HG03469 (cell line): ENCODE data around the gene KAZN.

Source experiments
- ATAC-seq: cut with Tn5 transposase; IDR thresholded peaks from one replicate; pipeline ENCODE4 v1.9.1; 2021; ENCODE audit warnings: mild to moderate bottlenecking, moderate library complexity, moderate number of reproducible peaks; ENCODE audit not compliant: unreplicated experiment

Gene KAZN

DNA sequence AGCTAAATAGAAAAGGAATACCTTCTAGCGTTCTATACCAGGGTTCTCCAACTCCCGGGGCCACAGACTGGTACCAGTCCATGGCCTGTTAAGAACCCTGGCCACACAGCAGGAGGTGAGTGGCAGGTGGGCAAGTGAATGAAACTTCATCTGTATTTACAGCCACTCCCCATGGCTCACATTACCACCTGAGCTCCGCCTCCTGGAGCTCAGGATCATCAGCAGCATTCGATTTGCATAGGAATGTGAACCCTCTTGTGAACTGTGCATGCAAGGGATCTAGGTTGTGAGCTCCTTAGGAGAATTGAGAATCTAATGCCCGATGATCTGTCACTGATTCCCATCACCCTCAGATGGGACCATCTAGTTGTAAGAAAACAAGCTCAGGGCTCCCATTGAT lies 107.3 kb downstream of the KAZN start:
- no peak for ATAC-seq

DNA sequence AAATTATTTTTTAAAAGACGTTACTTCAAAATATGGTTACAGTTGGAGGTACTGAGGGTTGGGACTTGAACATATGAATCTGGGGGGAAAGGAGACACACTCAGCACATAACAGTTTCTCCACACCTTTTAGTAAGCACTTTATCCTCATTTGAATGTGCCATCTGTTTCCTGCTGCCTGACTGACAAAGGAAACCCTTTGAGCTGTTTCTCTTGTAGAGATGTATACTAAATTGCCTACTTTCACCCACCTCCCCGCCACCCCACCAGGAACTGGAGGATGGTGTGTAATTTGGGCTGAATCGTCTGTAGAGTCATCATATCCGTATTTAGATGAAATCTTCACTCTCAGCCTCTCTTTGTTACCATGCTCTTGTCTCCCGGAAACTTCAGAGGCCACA lies 108.1 kb downstream of the KAZN start:
- no peak for ATAC-seq

DNA sequence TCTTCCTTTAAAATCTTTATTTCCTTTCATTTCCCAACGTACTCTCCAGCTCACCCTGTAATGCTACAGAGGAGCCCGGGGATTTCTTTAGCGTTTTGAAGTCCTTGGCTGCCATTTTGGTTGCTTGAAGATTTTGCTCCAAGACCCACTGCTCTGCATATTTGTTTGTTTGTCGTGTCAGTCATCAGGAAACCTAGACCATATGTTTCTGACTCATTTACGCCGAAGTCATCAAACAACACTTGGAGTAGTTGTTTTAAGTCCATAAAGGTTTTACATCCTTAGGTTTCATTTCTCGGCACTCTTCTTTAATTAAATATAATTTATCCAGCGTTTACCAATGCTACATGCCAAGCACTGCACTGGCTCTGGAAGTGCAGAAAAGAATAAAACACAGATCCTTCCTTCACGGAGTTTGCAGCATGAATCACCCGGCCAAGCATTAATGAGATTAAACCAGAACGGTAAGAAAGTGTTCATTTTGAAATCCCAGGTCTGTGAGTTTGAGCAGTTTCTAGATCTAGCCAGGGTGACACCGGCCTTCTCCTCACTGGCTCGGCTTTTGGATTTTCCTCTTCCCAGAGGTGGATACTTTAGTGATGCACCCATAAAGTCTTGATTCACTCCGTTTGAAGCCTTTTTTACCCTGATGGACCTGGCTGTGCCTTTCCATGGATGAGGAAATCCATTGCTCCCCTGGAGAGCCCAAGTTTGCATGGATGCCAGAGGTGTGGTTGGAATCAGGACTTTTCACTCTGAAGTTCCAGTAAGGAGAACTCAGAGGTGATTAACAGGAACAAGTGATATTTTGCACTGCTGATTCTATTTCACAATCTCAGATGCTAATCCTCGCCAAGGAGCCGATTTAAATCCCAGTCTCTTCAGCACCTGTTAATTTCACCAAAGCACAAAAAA lies 109.3 kb downstream of the KAZN start:
- no peak for ATAC-seq

DNA sequence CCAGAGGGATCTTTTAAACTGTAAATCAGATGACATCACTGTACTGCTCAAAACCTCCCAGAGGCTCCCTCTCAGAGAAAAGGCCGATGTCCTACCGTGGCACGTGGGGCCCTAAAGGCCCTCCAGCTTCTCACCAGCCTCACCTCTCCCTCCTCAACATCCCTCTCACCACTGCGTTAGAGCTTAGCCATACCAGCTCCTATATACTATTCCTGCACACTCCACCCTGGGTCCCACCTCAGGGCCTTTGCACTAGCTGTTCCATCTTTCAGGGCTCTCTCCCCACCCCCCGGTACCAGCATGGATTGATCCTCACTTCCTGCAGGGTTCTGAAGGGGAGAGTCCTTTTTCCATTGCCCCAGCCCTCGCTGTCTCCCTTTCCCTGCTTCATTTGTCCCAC lies 111.8 kb downstream of the KAZN start:
- ATAC-seq = no peak

DNA sequence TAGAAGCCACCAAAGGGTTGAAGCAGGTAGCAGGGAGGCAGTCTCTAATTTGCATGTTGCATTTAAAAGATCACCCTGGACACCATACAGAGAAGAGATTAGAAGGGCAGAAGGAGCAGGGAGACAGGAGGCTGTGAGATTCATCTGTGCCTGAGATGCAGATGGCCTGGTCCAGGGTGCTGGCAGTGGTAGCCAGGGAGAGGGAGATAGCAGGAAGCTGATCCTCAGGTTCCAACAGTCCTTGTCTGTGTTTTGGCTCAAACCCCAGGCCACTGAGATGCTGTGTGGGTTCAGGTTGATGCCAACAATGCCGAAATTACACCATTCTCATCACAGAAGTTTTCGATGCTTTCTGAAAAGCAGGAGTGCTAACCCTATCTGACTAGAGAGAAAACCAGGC lies 113.7 kb downstream of the KAZN start:
- ATAC-seq = no peak

DNA sequence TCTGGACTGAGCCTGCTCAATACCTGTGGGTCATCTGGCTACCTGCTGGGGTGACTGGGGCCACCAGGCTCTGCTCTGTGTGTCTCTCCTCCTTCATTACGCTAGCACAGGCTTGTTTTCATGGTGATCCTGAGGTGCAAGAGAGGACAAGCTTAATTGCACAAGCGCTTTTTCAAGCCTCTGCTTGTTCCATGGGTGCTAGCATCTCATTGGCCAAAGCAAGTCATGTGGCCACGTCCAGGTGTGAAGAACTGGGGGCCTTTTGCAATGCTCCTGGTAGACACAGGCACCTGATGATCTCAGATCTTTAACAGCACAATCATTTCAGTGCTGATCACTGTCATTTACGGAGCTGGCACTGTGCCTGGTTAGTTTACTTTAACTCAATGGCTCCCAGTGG lies 114.6 kb downstream of the KAZN start:
- ATAC-seq = no peak

DNA sequence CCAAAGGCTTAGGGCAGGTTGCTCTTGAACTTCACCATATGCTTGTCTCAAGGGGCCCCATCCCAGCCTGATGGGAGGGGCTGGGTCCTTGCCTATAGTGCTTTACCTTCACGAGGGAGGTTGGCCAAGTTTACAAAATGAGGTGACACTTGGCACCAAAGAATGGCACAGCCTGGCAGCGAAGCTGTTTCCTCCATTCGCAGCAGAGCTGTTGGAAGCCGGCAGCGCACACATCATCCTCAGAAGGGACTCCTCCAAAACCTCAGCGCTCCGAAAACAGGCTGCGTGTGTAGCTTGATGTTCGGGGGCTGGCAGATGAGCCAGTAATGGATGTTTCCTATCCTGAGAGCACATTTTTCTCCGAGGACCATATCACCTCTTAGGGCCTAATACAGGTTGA lies 116.8 kb downstream of the KAZN start:
- no peak for ATAC-seq

DNA sequence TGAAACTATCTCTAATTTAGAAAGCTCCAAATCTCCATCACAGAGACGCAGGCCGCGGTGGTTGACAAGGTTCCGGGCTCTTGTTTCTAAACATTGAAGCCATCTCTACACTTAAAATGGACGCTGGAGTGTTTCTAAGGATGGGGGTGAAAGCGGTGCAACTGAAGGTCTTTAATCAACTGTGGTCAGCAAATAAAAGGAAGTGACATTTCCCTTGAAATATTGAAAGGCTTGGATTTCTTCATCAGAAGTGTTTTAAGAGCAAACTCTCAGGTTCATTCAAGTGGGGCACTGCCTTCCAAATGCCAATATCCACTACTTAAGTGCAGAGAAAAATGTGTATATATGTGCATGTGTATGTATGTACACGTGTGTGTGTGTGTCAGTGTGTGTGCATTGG lies 117.3 kb downstream of the KAZN start:
- ATAC-seq = no peak

DNA sequence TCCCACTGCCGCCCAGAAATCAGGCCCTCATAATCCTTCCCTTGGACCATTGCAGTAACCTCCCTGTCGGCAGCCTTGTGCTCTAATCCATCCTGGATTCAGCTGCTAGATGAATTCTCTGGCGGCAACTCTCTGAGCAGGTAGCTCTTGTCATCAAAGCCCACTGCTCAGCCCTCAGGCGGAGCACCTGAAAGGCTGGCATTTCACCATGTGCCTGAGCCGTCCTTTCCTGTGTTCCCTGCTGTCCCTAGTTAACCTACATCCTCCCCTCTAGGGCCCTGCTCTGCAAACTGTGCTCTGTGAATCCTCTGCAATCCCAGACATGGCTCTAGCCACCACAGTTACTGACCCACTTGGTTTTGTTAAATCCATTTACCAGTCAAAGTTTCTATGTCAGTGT lies 118.0 kb downstream of the KAZN start:
- no peak for ATAC-seq

DNA sequence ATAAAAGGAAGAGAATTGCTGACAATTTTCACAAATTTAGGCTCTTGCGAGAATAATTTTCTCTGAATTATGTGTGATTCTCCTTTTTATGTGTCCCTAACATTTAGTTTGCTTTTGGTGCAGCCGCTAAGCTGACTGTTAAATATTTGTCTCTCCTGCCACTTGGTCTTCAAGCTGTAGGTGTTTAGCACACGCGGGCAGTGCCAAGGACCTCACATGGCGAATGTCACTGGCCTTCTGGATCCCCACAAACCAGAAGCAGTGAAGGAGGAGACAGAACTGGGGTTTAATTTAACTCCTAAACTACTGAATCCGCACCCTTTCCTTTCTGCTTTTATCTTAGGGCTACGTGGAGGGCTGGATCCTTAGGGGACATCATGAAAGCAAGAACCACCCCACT lies 120.0 kb downstream of the KAZN start:
- ATAC-seq = no peak

DNA sequence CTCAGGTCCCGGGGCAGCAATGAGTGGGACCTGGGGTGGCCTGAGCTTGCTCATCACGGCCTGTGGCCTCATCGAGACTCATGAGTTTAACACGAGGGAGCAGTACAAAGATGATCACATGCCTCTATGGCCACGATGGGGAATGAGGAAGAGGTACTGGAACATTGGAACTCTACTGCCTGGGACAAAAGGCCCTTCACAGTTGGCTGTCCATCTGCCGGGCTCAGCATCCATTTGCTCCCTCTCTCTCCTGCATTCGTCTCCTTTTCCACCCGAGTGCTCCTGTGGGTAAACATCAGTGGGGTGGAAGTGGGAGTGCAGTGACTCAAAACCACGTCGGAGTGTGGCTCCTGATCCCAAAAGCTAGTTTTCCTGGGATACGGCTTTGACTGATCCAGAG lies 124.9 kb downstream of the KAZN start:
- ATAC-seq = no peak

DNA sequence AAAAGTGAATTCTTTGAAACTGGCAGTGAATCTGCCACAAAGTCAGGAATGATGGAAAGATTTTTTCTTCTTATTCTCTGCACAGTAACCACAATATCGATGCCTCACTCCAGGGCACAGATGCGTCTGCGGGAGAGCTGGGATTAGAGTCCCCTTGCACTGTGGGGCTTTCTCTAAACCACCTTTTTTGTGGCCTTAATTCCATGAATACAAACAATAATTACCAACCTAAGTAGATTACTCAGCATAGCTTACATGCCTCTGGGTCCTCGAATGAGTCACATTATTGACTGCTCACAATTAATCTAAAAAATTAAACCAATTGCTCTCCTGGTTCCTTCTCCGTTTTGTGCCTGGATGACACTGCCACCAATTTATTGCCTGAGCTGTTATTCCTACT lies 125.8 kb downstream of the KAZN start:
- ATAC-seq = no peak

DNA sequence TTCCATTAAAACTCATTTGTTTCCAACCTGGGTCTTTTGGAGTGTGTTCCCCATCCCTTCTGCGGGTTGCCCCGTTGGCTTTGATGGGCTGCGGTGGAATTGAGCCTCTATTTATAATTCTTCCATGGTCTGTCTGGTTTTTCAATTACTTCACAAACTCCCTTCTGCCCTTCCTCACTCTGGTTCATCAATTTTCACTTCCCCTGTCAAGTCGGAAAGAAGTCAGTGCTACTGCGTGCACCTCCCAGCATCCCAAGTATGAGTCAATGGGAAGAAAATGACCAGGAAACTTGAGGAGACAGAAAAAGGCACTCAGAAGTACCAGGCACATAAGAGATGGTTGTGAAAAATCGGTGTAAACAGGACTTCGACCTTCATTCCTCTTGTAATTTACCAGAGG lies 126.2 kb downstream of the KAZN start:
- ATAC-seq = no peak

DNA sequence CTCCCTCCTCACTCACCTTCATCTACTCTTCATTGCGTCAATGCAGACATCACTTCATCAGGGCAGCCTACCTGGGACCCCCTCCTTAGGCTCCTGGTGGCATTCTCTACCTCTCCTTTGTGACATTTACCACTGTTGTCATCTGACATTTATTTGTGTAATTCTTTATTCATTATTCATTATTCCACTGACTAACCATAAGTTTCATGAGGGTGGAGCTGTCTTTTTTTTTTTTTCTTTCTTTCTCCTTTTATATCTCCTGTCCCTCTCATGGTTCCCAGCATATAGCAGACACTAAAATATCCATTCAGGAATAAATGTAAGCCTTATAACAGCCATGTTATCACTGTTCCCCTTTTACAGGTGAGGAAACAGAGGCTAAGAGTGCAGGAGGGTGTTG lies 126.8 kb downstream of the KAZN start:
- no peak for ATAC-seq

DNA sequence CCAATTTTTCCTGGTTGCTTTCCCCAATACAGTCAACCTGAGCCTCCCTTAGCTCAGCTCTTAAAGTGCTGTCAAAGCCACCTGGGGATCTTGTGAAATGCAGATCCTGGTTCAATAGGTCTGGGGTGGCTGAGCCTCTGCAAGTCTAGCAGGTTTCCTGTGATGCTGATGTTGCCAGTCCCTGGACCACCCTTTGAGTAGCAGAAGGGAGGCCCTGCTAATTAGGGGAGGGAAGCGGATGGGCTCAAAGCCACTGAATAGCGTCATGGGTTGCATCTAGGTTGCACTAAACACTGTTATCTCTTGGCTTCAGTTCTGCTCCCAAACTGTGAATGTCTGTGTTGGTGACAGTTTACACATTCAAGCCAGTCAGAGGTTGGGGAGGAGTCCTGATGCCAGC lies 127.2 kb downstream of the KAZN start:
- ATAC-seq = no peak

DNA sequence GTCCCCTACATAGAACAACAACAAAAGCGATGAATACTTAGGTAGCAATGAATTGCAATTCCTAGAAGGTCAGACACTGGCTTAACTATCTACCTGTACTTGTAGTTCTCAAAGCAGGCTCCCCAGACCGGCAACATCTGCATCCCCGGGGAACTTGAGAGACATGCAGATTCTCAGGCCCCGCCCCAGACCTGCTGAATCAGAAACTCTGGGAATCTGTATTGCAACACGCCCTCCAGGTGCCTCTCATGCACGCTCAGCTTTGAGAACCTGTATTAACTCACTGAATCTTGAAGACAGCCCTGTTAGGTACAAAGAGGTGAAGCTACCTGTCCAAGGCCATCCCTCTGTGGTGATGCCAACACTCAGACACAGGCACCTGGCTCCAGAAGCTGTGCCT lies 128.1 kb downstream of the KAZN start:
- ATAC-seq = no peak

DNA sequence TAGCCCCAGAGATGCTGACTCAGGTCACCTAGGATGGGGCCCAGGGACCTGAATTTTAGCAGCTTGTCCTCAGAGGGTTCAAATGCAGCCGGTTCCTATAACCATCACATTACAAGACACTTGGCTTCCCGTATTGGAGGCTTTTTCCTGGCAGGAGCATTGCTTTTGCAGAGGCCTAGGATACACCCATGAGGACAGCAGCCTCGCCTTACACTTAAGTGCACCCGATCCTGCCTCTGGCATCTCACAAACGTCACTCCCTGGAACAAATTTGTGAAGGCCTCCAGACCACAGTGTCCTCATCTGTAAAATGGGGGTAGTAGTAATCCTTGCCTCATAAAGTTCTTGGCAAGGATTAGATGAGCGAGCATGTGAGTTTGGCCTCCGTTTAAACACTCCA lies 130.0 kb downstream of the KAZN start:
- ATAC-seq = no peak

DNA sequence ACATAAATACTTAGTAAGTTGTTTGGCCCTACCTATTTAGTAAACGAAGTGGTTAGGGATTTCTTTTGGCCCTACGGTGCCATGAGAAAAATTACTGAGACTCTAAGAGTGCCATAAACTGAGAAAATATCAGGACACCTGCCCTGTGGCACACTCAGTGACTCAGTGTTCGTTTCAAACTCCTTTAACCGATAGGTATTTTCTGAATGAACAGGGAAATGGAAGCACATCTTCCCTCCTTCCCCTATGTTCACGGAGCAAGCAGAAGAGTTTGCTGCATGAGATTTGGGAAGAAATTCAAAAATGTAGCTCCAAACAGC lies 134.2 kb downstream of the KAZN start:
- ATAC-seq = no peak

DNA sequence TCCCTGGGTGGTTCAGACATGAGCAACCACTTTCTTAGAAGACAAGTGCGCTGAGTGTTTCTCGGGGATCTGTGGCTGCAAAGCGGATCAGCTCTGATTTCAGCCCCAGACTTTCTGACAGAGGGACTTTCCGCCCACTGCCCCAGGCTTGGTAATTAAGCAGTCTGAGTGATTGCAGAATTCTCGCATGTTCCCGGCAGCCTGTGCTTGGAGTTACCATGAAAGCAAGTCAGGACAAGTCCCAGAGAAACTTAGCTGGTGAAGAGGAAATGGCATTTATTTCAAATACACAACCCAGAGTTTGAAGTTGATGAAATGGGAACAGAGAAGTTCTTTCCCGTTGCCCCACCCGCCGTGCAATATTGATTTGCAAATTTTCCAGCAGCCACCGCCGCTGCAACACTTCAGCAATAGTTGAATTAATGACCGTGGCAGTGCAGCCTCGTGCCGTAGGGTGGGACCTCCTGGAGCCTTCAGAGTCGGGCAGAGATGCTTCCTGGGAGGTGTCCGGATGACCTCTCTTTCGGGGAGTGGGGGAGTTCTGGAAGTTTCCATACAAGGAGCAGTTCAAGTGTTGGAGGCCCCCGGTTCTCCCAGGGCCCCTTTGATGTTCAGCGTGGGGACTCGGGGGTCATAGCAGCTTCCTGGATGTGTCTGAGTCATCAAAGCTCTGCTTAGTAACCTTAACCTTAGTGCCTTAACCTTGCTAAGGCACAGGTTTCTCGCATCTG lies 134.7 kb downstream of the KAZN start:
- ATAC-seq = no peak

DNA sequence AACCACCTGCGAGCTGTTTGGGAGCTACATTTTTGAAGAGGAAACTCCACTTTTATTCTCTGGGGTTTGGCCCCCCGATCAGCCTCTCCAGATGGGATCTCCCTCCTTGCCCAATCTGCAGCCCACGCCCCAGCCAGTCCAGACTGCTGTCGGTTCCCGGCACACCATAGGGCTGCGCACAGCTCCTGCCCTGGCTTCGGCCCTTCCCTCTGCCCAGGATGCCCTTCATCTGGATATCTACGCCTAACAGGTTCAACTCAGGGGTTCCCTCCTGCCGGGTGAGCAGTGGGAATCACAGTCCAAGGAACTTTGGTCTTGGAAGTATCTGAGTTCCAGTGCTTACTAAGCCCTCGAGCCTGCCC lies 135.3 kb downstream of the KAZN start:
- ATAC-seq = no peak

DNA sequence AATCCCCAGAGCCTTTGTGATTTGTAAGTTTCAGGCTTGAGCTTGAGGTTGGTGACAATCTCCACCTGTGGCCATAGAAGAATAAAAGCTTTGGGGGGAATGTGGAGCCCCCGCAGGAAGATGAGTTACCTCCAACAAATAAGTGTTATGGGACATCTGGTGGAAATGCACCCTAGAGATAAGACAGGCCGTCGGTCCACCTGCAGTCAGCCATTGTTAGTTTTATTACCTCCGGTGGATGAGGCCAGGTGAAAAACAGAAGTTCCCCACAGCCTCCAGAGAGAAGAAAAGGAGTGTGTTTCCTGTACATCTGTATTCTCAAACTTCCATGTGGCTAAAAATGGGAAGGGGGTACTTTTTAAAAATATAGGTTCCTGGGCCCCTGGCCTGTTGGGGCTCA lies 137.4 kb downstream of the KAZN start:
- no peak for ATAC-seq

DNA sequence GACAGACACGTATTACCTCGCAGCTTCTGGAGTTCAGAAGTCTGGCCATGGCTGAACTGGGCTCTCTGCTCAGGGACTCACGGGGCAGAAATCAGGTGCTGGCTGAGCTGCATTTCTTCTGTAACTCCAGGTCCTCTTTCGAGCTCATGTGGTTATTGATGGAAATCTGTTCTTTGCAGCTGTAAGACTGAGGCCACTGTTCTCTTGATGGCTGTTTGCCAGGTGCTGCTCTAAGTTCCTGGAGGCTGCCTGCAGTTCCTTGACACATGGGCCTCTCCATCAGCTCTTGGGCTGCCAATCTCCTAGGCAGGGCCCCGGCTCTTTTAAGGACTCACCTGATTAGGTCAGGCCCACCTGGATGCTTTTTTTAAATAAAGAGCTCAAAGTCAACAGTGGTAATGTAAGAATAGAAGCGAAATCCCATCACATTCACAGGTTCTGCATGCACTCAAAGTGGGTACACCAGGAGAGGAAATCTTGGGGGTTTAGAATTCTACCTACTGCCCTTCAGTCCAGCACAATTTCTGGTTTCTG lies 139.1 kb downstream of the KAZN start:
- no peak for ATAC-seq
